ENCODE data around the gene FRAT2.

- TF ChIP-seq CTCF (IDR thresholded peaks at IDR 0.05; ENCODE audit: low read depth, low read length) (no peak), POLR2A (IDR thresholded peaks at IDR 0.05; ENCODE audit: extremely low read depth, insufficient read length) (no peak)
- TF ChIP-seq, protein P1, sequence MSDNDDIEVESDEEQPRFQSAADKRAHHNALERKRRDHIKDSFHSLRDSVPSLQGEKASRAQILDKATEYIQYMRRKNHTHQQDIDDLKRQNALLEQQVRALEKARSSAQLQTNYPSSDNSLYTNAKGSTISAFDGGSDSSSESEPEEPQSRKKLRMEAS (IDR thresholded peaks at IDR 0.05; ENCODE audit: low read depth, low read length): no peak
These were observed 1.5 kb upstream of the FRAT2 start for GRCh38 chr10:97336006-97336405.
